Large intestine (tissue), 12 donors: ENCODE measurements around the gene PLPP3. TPM values are rescaled to one million over a fixed set of nuclear protein-coding genes. Genes with fewer than 3 reads are reported as not detected.
A peak's percentile ranks its signal among the peaks of the same experiment; 100 is the strongest.
"Not testable (repeated sequence)": the region's sequence is repeated elsewhere in the genome, so short reads cannot be mapped to it uniquely, and the experiment has no call there.

Experiments used
- DNase-seq, 2 donors: peaks; one replicate each; pipeline versions ENCODE4 v3.0.0 to v3.0.0-alpha.2; 2013
- H3K27ac ChIP-seq: one replicate; pipeline ENCODE4 v1.5.1; 2013; ENCODE audit warnings: low read length
- H3K27me3 ChIP-seq: 2 replicates; pipeline ENCODE4 v1.6.1; 2013; ENCODE audit warnings: low read length; ENCODE audit not compliant: control insufficient read depth, insufficient read depth
- H3K36me3 ChIP-seq: 2 replicates; pipeline ENCODE4 v1.6.1; 2013; ENCODE audit warnings: low read length; ENCODE audit not compliant: control insufficient read depth, insufficient read depth
- H3K4me1 ChIP-seq: one replicate; pipeline ENCODE4 v1.6.1; 2013; ENCODE audit warnings: low read length; ENCODE audit not compliant: control insufficient read depth, insufficient read depth
- H3K4me3 ChIP-seq: one replicate; pipeline ENCODE4 v1.5.1; 2013; ENCODE audit warnings: low read length
- H3K9me3 ChIP-seq: one replicate; pipeline ENCODE4 v1.6.1; 2013; ENCODE audit warnings: mild to moderate bottlenecking, low read depth, low read length, moderate library complexity; ENCODE audit not compliant: control insufficient read depth
- WGBS: methylation state at CpG from one replicate; pipeline ENCODE4 v1.1.5; 2013; ENCODE audit warnings: low lambda C conversion rate; ENCODE audit not compliant: insufficient coverage; 5-methylcytosine and 5-hydroxymethylcytosine counted together
- long read RNA-seq, 11 donors: transcript quantifications; one replicate each; lab custom pipeline, GENCODE V29; 2026
- polyA plus RNA-seq: library from polyadenylated mRNA; unstranded; fragments of 120-200 nt; gene quantifications from one replicate; pipeline ENCODE4 v1.2.1, GENCODE V29; 2013

PLPP3 gene
- polyA plus RNA-seq = 74.8 TPM
- long read RNA-seq, donor 1, transcript PLPP3-201 (6 exons, 3,292 nt) = major isoform, 15 of 16 reads
- long read RNA-seq, donor 1, partial matches to known transcripts = 0 of 16 reads
- long read RNA-seq, donor 1, other reads (novel, unspliced or antisense) = 0 of 16 reads
- long read RNA-seq, donor 2, transcript PLPP3-202 (2 exons, 2,039 nt) = minor isoform, 5 of 50 reads
- long read RNA-seq, donor 2, transcript PLPP3-201 (6 exons, 3,292 nt) = major isoform, 34 of 50 reads
- long read RNA-seq, donor 2, partial matches to known transcripts = 11 of 50 reads
- long read RNA-seq, donor 2, other reads (novel, unspliced or antisense) = 0 of 50 reads
- long read RNA-seq, donor 3 = 0 reads
- long read RNA-seq, donor 4, partial matches to known transcripts = 0 of 1 reads
- long read RNA-seq, donor 4, other reads (novel, unspliced or antisense) = 0 of 1 reads
- long read RNA-seq, donor 5, transcript PLPP3-201 (6 exons, 3,292 nt) = major isoform, 10 of 12 reads
- long read RNA-seq, donor 5, partial matches to known transcripts = 0 of 12 reads
- long read RNA-seq, donor 5, other reads (novel, unspliced or antisense) = 0 of 12 reads
- long read RNA-seq, donor 6, transcript PLPP3-202 (2 exons, 2,039 nt) = minor isoform, 6 of 47 reads
- long read RNA-seq, donor 6, transcript PLPP3-201 (6 exons, 3,292 nt) = major isoform, 26 of 47 reads
- long read RNA-seq, donor 6, partial matches to known transcripts = 15 of 47 reads
- long read RNA-seq, donor 6, other reads (novel, unspliced or antisense) = 0 of 47 reads
- long read RNA-seq, donor 7, transcript PLPP3-201 (6 exons, 3,292 nt) = major isoform, 8 of 11 reads
- long read RNA-seq, donor 7, partial matches to known transcripts = 0 of 11 reads
- long read RNA-seq, donor 7, other reads (novel, unspliced or antisense) = 0 of 11 reads
- long read RNA-seq, donor 8, transcript PLPP3-201 (6 exons, 3,292 nt) = major isoform, 39 of 44 reads
- long read RNA-seq, donor 8, transcript PLPP3-202 (2 exons, 2,039 nt) = minor isoform, 5 of 44 reads
- long read RNA-seq, donor 8, partial matches to known transcripts = 0 of 44 reads
- long read RNA-seq, donor 8, other reads (novel, unspliced or antisense) = 0 of 44 reads
- long read RNA-seq, donor 9, transcript PLPP3-201 (6 exons, 3,292 nt) = major isoform, 27 of 31 reads
- long read RNA-seq, donor 9, partial matches to known transcripts = 0 of 31 reads
- long read RNA-seq, donor 9, other reads (novel, unspliced or antisense) = 0 of 31 reads
- long read RNA-seq, donor 10, transcript PLPP3-201 (6 exons, 3,292 nt) = major isoform, 23 of 24 reads
- long read RNA-seq, donor 10, partial matches to known transcripts = 0 of 24 reads
- long read RNA-seq, donor 10, other reads (novel, unspliced or antisense) = 0 of 24 reads
- long read RNA-seq, donor 11, transcript PLPP3-201 (6 exons, 3,292 nt) = major isoform, 14 of 20 reads
- long read RNA-seq, donor 11, transcript PLPP3-202 (2 exons, 2,039 nt) = minor isoform, 6 of 20 reads
- long read RNA-seq, donor 11, partial matches to known transcripts = 0 of 20 reads
- long read RNA-seq, donor 11, other reads (novel, unspliced or antisense) = 0 of 20 reads

DNA sequence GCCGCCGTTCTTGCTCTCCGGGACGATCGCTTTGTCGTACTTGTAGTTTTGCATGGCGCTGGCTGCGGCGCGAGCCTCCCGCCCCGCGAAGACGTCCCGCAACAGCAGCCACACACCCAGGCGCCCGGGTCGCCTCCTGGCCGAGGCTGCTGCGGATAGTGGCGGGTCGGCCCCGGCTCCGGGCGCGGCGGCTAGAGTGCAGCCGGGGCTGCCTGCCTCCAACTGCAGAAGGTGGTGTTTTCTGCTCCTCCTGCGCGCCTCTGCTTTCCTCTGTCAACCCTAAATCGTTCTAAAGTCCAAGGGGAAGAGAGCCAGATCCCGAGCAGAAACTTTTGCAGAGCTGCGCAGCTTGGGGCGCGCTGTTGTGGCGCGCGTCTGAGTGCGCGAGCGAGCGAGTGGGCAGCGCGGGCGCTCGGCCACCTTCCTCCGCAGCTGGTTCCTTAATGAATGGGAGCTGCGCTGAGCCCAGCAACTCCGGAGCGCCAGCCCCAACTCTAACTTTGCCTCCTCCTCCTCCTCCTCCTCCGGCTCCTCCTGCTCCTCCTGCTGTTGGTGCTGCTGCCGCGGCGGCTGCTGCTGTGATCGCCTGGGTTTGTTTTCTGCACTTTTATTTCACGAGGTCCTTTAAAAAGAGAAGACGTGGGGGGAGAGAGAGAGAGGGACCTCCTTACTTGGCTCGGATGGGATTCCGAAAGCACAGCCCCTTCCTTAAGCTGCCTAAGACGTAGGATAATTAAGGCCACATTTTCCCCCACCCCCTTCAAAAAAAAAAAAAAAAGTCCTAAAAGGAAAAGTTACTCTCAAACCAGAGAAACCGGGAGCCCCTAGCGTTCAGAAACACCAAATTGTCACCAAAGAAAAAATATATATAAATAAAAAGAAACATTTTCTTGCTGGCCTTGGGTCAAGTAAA lies at the start of gene PLPP3:
Gene PLPP3 (minus strand): TSS at position 601 of the 913 bp plus-strand sequence. CDS start 547 bp downstream, at position 54.
- peak within 1 kb of the TSS; percentile 76 for H3K27ac ChIP-seq
- H3K36me3 ChIP-seq = no peaks in the 10 kb centered on the region
- WGBS = 0% methylated on average over 1 of the region's 62 CpGs
- H3K9me3 ChIP-seq = peaks cover 4% of the 10 kb centered on the region
- H3K4me1 ChIP-seq = no peaks in the 10 kb centered on the region
- DNase-seq = peak; percentile 75 to 93
- no peaks in the 10 kb centered on the region for H3K27me3 ChIP-seq
- peak within 1 kb of the TSS; percentile 84 for H3K4me3 ChIP-seq

DNA sequence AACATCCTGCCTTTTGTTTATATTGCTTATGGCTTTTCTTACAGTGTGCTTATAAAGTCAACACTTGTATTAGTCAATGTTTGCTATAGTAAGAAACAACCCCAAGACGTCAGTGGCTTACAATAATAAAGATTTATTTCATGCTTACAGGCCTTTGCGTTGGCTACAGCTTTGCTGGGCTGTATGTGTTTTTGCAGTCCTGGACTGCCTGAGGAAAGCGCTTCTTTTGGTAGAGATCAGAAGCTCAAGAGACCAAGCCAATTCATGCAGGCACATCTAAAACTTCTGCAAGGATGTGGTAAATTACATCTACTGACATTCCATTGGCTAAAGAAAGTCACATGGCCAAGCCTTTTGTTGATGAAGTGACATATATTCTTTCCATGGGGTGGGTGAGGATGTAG lies 48.3 kb upstream of the PLPP3 start:
- Histone ChIP-seq H3K4me3 (no peak overlapping the region), H3K27ac (no peak overlapping the region), H3K27me3 (peaks cover 2% of the 10 kb centered on the region), H3K36me3 (no peaks in the 10 kb centered on the region), H3K4me1 (no peaks in the 10 kb centered on the region), H3K9me3 (no peaks in the 10 kb centered on the region)
- DNase-seq = no peak
- WGBS = no CpG with 5 or more reads among the region's 3 CpGs

DNA sequence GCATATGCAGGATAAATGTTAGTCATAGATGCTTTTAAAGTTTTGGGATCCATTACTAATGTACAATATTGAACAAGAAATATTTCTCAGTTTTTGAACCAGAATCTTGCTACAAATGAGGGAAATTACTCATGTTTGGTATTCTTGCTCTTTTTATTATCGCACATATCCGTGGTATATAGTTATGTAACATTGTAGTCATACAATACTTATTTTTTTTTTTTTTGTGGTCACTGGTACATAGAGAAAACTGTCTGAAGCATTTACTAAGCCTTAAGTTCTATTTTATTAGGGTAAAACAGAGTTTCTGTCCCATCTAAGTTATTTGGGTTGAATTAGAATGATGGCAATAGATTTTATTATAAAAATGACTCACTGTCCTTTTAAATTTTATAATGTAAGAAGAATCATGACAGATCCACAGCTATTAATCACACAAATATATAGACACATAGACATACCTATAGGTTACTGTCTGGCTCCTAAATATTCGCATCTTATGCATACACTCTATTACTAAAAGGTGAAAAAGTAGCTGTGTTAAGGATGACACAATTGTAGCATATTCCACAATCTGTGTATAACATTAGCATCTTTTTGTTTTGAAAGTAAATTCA lies 47.8 kb upstream of the PLPP3 start:
- H3K9me3 ChIP-seq = no peaks in the 10 kb centered on the region
- no peak overlapping the region for H3K4me3 ChIP-seq
- DNase-seq = no peak
- H3K36me3 ChIP-seq = no peaks in the 10 kb centered on the region
- no peaks in the 10 kb centered on the region for H3K4me1 ChIP-seq
- H3K27me3 ChIP-seq = peaks cover 2% of the 10 kb centered on the region
- H3K27ac ChIP-seq = no peak overlapping the region
- WGBS = no CpG with 5 or more reads among the region's 3 CpGs

DNA sequence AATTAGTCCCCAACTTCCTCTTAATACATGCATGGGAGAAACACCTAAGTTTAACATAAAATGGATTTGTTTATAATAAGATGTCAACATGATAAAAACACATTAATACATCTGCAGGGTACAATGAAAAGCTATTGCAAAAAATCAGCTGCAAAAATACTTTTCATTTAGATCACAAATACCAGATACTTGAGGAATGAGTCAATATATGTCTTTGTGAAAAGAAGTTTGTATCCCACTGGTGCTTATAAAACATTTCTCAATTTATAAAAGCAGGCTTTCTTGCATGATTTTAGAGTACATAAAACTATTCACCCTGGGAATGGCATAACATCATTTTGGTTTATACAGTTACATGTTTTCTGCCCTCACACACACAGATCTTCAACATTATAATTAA lies 47.2 kb upstream of the PLPP3 start:
- H3K27me3 ChIP-seq = peaks cover 2% of the 10 kb centered on the region
- H3K4me1 ChIP-seq = no peaks in the 10 kb centered on the region
- H3K4me3 ChIP-seq = no peak overlapping the region
- DNase-seq = no peak
- H3K27ac ChIP-seq = no peak overlapping the region
- H3K36me3 ChIP-seq = no peaks in the 10 kb centered on the region
- no peaks in the 10 kb centered on the region for H3K9me3 ChIP-seq

DNA sequence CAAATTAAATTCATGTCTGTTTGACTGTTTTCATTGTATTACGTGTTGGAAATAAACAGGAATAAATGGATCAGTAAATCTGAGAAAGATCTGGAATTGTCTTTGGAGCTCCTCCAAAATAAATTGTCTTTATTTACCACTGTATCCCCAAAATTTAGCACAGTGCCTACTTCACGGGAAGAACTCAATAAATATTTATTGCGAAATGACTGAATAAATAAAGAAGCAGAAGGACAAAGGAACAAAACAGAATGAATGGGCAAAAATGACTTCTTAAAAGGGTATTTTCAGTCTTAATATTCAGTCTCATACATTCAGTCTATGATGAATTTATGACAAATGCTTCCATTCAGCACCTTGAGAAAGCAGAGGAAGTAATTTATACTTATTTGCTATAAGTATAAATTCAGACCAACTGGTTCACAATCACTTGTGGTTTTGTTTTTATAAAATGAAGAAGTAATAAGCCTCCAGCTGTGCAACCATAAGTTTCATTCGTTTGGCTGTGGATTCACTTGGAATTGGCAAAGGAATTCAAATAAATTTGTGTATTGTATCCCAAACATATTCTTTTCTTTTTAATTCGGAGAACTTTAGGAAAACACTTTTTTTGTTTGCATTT lies 46.6 kb upstream of the PLPP3 start:
- Histone ChIP-seq H3K27me3 (peaks cover 2% of the 10 kb centered on the region), H3K4me3 (no peak overlapping the region), H3K36me3 (no peaks in the 10 kb centered on the region), H3K9me3 (no peaks in the 10 kb centered on the region), H3K27ac (no peak overlapping the region), H3K4me1 (no peaks in the 10 kb centered on the region)
- 75% methylated on average over 2 of the region's 5 CpGs for WGBS
- DNase-seq = no peak

DNA sequence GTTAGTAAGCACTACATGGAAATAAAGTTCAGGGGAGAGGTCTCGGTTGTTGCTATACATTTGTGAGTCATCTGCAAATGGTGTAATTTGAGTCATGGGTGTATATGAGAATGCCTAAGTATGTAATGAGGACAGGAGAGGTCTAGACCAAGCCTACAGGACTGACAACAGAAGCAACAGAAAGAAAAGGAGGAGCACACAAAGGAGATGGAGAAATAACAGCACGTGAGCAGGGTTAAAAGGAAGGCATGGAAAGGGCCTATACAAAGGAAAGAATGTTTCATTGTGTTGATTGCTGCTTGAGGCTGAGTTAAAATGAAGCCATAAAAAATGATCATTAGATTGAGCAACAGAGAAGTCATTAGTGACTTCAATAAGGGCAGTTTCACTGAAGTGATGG lies 37.8 kb upstream of the PLPP3 start:
- no peaks in the 10 kb centered on the region for H3K4me1 ChIP-seq
- no peaks in the 10 kb centered on the region for H3K27me3 ChIP-seq
- no peak for DNase-seq
- no peak overlapping the region for H3K4me3 ChIP-seq
- no peak overlapping the region for H3K27ac ChIP-seq
- H3K9me3 ChIP-seq = peaks cover 3% of the 10 kb centered on the region
- 75% methylated on average over 1 of the region's 2 CpGs for WGBS
- H3K36me3 ChIP-seq = no peaks in the 10 kb centered on the region

DNA sequence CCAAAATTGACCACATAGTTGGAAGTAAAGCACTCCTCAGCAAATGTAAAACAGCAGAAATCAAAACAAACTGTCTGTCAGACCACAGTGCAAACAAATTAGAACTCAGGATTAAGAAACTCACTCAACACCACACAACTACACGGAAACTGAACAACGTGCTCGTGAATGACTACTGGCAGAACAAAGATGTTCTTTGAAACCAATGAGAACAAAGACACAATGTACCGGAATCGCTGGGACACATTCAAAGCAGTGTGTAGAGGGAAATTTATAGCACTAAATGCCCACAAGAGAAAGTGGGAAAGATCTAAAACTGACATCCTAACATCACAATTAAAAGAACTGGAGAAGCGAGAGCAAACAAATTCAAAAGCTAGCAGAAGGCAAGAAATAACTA lies 31.4 kb upstream of the PLPP3 start:
- 100% methylated on average over 2 of the region's 6 CpGs for WGBS

DNA sequence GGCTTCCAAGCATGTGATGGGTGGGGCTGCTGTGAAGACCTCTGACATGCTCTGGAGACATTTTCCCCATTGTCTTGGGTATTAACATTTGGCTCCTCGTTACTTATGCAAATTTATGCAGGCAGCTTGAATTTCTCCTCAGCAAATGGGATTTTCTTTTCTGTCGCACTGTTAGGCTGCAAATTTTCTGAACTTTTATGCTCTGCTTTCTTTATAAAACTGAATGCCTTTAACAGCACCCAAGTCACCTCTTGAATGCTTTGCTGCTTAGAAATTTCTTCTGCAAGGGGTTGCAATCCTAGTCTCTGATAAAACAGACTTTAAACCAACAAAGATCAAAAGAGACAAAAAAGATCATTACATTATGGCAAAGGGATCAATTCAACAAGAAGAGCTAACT lies 30.7 kb upstream of the PLPP3 start:
- not testable (repeated sequence) for H3K27ac ChIP-seq, H3K27me3 ChIP-seq, H3K4me1 ChIP-seq, H3K4me3 ChIP-seq, H3K9me3 ChIP-seq, DNase-seq, H3K36me3 ChIP-seq
- no CpG with 5 or more reads among the region's 2 CpGs for WGBS

More for the DNA sequence above, 31.4 kb upstream of the PLPP3 start:
- H3K4me3 ChIP-seq, H3K27me3 ChIP-seq, H3K36me3 ChIP-seq, DNase-seq, H3K4me1 ChIP-seq, H3K27ac ChIP-seq, H3K9me3 ChIP-seq: not testable (repeated sequence)
